Neural cell (in vitro differentiated cells): ENCODE results near the gene MB21D2. TPM values are rescaled to one million over a fixed set of nuclear protein-coding genes. Genes with fewer than 3 reads are reported as not detected.

Source experiments
- H2AFZ ChIP-seq: fragments of 200-600, 300-800 bp; sonication (generic), shearing (Covaris generic); 2 replicates; pipeline ENCODE4 v1.6.0; 2014; ENCODE audit warnings: low read depth, mild to moderate bottlenecking, antibody characterized with exemption, low read length, moderate library complexity
- H3F3A ChIP-seq: fragments of 200-600 bp; shearing (Covaris generic); 2 replicates; pipeline ENCODE4 v1.6.1; 2016; ENCODE audit warnings: mild to moderate bottlenecking, moderate library complexity, mixed read lengths, antibody characterized with exemption, low read length; ENCODE audit not compliant: insufficient read depth, poor library complexity, severe bottlenecking
- H3K27ac ChIP-seq: fragments of 200-600, 300-800 bp; sonication (generic), shearing (Covaris generic); 2 replicates; pipeline ENCODE4 v1.5.1; 2014; ENCODE audit warnings: mild to moderate bottlenecking, low read length, moderate library complexity
- H3K27me3 ChIP-seq: fragments of 300-800, 200-600 bp; sonication (generic), shearing (Covaris generic); 2 replicates; pipeline ENCODE4 v1.6.0; 2014; ENCODE audit warnings: mild to moderate bottlenecking, low read depth, low read length, moderate library complexity; ENCODE audit not compliant: insufficient read depth
- H3K36me3 ChIP-seq: fragments of 300-800, 200-600 bp; sonication (generic), shearing (Covaris generic); 2 replicates; pipeline ENCODE4 v1.5.1; 2014; ENCODE audit warnings: mild to moderate bottlenecking, antibody characterized with exemption, low read length, moderate library complexity; ENCODE audit not compliant: insufficient read depth
- H3K4me2 ChIP-seq: fragments of 300-800, 200-600 bp; sonication (generic), shearing (Covaris generic); 2 replicates; pipeline ENCODE4 v1.6.0; 2014; ENCODE audit warnings: mild to moderate bottlenecking, low read length
- H3K4me3 ChIP-seq: fragments of 300-800, 200-600 bp; sonication (generic), shearing (Covaris generic); 2 replicates; pipeline ENCODE4 v1.5.1; 2014; ENCODE audit warnings: mild to moderate bottlenecking, low read length, moderate library complexity
- H3K79me2 ChIP-seq: fragments of 200-600 bp; shearing (Covaris generic); replicated peaks from 2 replicates; pipeline ENCODE4 v1.6.0; 2014; ENCODE audit warnings: mild to moderate bottlenecking, low read length, moderate library complexity; ENCODE audit not compliant: insufficient read depth
- H3K9ac ChIP-seq: fragments of 300-800, 200-600 bp; sonication (generic), shearing (Covaris generic); 2 replicates; pipeline ENCODE4 v1.6.1; 2016; ENCODE audit warnings: mild to moderate bottlenecking, low read length, mixed read lengths
- H3K9me2 ChIP-seq: fragments of 200-600 bp; shearing (Covaris generic); 2 replicates; pipeline ENCODE4 v1.6.1; 2016; ENCODE audit warnings: mild to moderate bottlenecking, low read length, mixed read lengths; ENCODE audit not compliant: insufficient read depth
- H3K9me3 ChIP-seq: fragments of 200-600, 300-800 bp; sonication (generic), shearing (Covaris generic); 2 replicates; pipeline ENCODE4 v1.6.1; 2016; ENCODE audit warnings: mild to moderate bottlenecking, mixed run types, low read length, moderate library complexity, mixed read lengths
- H4K20me1 ChIP-seq: fragments of 200-600 bp; shearing (Covaris generic); 2 replicates; pipeline ENCODE4 v1.6.1; 2016; ENCODE audit warnings: mild to moderate bottlenecking, mixed run types; ENCODE audit not compliant: insufficient read depth
- CTCF ChIP-seq: fragments of 450-650 bp; IDR thresholded peaks from 2 replicates; pipeline ENCODE4 v1.5.1; 2014; ENCODE audit warnings: antibody characterized with exemption, mild to moderate bottlenecking, moderate library complexity; ENCODE audit not compliant: poor library complexity, severe bottlenecking
- EP300 ChIP-seq: fragments of 450-650 bp; conservative IDR thresholded peaks from 2 replicates; pipeline ENCODE4 v1.6.1; 2014; ENCODE audit warnings: antibody characterized with exemption, mild to moderate bottlenecking, moderate library complexity; ENCODE audit not compliant: poor library complexity, severe bottlenecking
- EZH2 ChIP-seq: fragments of 200-600, 300-800 bp; shearing (Covaris generic), sonication (generic); IDR thresholded peaks from 2 replicates; pipeline ENCODE4 v1.6.1; 2014; ENCODE audit warnings: antibody characterized with exemption, low read length, borderline replicate concordance, mild to moderate bottlenecking; ENCODE audit not compliant: insufficient read depth, poor library complexity, severe bottlenecking
- MXI1 ChIP-seq: fragments of 450-650 bp; conservative IDR thresholded peaks from 2 replicates; pipeline ENCODE4 v1.6.1; 2014; ENCODE audit warnings: antibody characterized with exemption, mild to moderate bottlenecking; ENCODE audit not compliant: poor library complexity, severe bottlenecking
- POLR2AphosphoS5 ChIP-seq: IDR thresholded peaks from 2 replicates; pipeline ENCODE4 v1.6.1; 2012
- RAD21 ChIP-seq: fragments of 450-650 bp; conservative IDR thresholded peaks from 2 replicates; pipeline ENCODE4 v1.6.1; 2014; ENCODE audit warnings: antibody characterized with exemption, mild to moderate bottlenecking, moderate library complexity
- SMC3 ChIP-seq: fragments of 450-650 bp; conservative IDR thresholded peaks from 2 replicates; pipeline ENCODE4 v1.6.1; 2014; ENCODE audit warnings: antibody characterized with exemption, mild to moderate bottlenecking, moderate library complexity; ENCODE audit not compliant: poor library complexity
- TAF1 ChIP-seq: IDR thresholded peaks from 2 replicates; pipeline ENCODE4 v1.6.1; 2012; ENCODE audit warnings: low read depth
- polyA plus RNA-seq: library from polyadenylated mRNA; depleted of rRNA; stranded (reverse); fragments of >200 nt; gene quantifications from 2 replicates; pipeline ENCODE4 v1.2.3, GENCODE V29; 2014
- TF ChIP-seq, protein P1 (sequence below): IDR thresholded peaks from 2 replicates; pipeline ENCODE4 v1.6.1; 2012; ENCODE audit warnings: borderline replicate concordance

The MB21D2 gene
- polyA plus RNA-seq, 1 donor from 2014 or later: 39.0 TPM

DNA sequence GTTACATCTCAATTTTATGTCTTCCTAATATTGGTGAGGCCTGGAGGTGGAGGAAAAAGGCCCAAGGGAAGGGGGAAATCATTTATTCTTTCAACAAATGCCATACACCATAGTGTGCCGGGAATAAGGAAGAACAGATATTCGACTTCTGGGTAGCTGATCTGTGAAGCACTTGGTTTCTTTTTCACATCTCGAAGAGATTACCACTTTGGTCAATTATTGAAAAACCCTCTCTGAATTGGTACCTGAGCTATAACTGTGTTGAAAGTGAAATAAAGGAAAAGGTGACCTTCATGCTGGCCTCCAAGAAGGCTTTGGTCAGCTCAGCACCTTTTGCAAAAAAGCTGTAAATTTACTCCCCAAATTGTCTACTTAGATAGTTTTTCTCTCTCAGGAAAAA, 14.2 kb upstream of the MB21D2 start:
- Histone ChIP-seq H3K4me2 (no peak overlapping the region), H3K9ac (no peak overlapping the region), H3K27me3 (no peaks in the 10 kb centered on the region), H3F3A (no peaks in the 10 kb centered on the region), H3K36me3 (no peaks in the 10 kb centered on the region), H3K79me2 (no peaks in the 10 kb centered on the region), H2AFZ (no peak overlapping the region), H4K20me1 (no peaks in the 10 kb centered on the region), H3K4me3 (no peak overlapping the region), H3K9me2 (no peaks in the 10 kb centered on the region), H3K27ac (no peak overlapping the region), H3K9me3 (no peaks in the 10 kb centered on the region)
- TF ChIP-seq EZH2: no peak
- no peak for TF ChIP-seq POLR2AphosphoS5
- no peak for TF ChIP-seq TAF1
- TF ChIP-seq RAD21: no peak
- TF ChIP-seq, protein P1, sequence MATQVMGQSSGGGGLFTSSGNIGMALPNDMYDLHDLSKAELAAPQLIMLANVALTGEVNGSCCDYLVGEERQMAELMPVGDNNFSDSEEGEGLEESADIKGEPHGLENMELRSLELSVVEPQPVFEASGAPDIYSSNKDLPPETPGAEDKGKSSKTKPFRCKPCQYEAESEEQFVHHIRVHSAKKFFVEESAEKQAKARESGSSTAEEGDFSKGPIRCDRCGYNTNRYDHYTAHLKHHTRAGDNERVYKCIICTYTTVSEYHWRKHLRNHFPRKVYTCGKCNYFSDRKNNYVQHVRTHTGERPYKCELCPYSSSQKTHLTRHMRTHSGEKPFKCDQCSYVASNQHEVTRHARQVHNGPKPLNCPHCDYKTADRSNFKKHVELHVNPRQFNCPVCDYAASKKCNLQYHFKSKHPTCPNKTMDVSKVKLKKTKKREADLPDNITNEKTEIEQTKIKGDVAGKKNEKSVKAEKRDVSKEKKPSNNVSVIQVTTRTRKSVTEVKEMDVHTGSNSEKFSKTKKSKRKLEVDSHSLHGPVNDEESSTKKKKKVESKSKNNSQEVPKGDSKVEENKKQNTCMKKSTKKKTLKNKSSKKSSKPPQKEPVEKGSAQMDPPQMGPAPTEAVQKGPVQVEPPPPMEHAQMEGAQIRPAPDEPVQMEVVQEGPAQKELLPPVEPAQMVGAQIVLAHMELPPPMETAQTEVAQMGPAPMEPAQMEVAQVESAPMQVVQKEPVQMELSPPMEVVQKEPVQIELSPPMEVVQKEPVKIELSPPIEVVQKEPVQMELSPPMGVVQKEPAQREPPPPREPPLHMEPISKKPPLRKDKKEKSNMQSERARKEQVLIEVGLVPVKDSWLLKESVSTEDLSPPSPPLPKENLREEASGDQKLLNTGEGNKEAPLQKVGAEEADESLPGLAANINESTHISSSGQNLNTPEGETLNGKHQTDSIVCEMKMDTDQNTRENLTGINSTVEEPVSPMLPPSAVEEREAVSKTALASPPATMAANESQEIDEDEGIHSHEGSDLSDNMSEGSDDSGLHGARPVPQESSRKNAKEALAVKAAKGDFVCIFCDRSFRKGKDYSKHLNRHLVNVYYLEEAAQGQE: no peak
- TF ChIP-seq SMC3: no peak
- TF ChIP-seq EP300: no peak
- TF ChIP-seq MXI1: no peak
- TF ChIP-seq CTCF: no peak

DNA sequence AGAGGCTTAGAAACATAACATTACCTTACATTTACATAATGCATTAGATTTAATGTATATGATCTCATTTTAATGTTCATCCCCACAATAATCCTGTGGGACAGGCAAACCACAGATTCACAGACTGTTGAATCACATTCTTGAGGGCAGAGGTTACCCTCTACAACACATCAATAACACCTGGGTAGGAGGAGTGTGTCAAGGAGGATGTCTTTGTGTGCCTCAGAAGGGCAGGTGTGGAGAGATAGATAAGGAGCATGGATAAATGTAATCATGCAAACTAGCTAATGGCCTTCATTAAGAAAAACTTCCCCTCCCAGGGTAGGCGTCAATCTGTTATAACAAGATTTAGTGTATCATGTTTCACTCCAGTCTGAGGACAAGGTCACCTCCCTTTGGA, 12.9 kb upstream of the MB21D2 start:
- Histone ChIP-seq H4K20me1 (no peaks in the 10 kb centered on the region), H3K79me2 (no peaks in the 10 kb centered on the region), H3K9me3 (no peaks in the 10 kb centered on the region), H3K9ac (no peak overlapping the region), H3K4me3 (no peak overlapping the region), H3K27ac (no peak overlapping the region), H3K27me3 (no peaks in the 10 kb centered on the region), H3K9me2 (no peaks in the 10 kb centered on the region), H3F3A (no peaks in the 10 kb centered on the region), H3K36me3 (no peaks in the 10 kb centered on the region), H3K4me2 (no peak overlapping the region), H2AFZ (no peak overlapping the region)
- TF ChIP-seq TAF1: no peak
